Endothelial cell (in vitro differentiated cells): ENCODE results near the gene ERRFI1. TPM values are rescaled to one million over a fixed set of nuclear protein-coding genes. Genes with fewer than 3 reads are reported as not detected.

Experiments
- DNase-seq: peaks from one replicate; pipeline ENCODE4 v3.0.0; 2021; ENCODE audit warnings: low spot score
- H3K27ac Mint-ChIP-seq: one replicate; pipeline ENCODE4 v1.8.0; 2021; ENCODE audit warnings: mixed read lengths, inconsistent platforms; ENCODE audit not compliant: unreplicated experiment
- H3K27me3 Mint-ChIP-seq: one replicate; pipeline ENCODE4 v1.8.0; 2021; ENCODE audit warnings: mild to moderate bottlenecking, moderate library complexity, mixed read lengths, inconsistent platforms; ENCODE audit not compliant: unreplicated experiment
- H3K36me3 Mint-ChIP-seq: one replicate; pipeline ENCODE4 v1.8.0; 2021; ENCODE audit warnings: mild to moderate bottlenecking, low read depth, mixed read lengths, inconsistent platforms; ENCODE audit not compliant: unreplicated experiment
- H3K4me1 Mint-ChIP-seq: one replicate; pipeline ENCODE4 v1.8.0; 2021; ENCODE audit warnings: mild to moderate bottlenecking, mixed read lengths, inconsistent platforms; ENCODE audit not compliant: unreplicated experiment
- H3K4me3 Mint-ChIP-seq: one replicate; pipeline ENCODE4 v1.8.0; 2021; ENCODE audit warnings: mild to moderate bottlenecking, mixed read lengths, inconsistent platforms; ENCODE audit not compliant: unreplicated experiment
- H3K9me3 Mint-ChIP-seq: one replicate; pipeline ENCODE4 v1.8.0; 2021; ENCODE audit warnings: mixed read lengths, inconsistent platforms; ENCODE audit not compliant: unreplicated experiment
- total RNA-seq: library from RNA; stranded (reverse); fragmentation: NEBNext Ultra II Directional; extraction: Animal tissue kit (Norgen Biotek cat#: 25700); gene quantifications from one replicate; pipeline ENCODE4 v1.2.1, GENCODE V29; 2021; ENCODE audit not compliant: unreplicated experiment
- TF ChIP-seq, protein P1 (sequence below): fragments of 200-600 bp; sonication (generic); IDR thresholded peaks from one replicate; pipeline ENCODE4 v1.5.0; 2021; ENCODE audit warnings: antibody characterized with exemption; ENCODE audit not compliant: unreplicated experiment

The ERRFI1 gene
- total RNA-seq, 1 donor from 2014 or later = 16.5 TPM

GRCh38 chr1:8022395-8023286 lies 3.5 kb downstream of the ERRFI1 start:
- no peaks in the 10 kb centered on the region for H3K9me3 Mint-ChIP-seq
- TF ChIP-seq, protein P1, sequence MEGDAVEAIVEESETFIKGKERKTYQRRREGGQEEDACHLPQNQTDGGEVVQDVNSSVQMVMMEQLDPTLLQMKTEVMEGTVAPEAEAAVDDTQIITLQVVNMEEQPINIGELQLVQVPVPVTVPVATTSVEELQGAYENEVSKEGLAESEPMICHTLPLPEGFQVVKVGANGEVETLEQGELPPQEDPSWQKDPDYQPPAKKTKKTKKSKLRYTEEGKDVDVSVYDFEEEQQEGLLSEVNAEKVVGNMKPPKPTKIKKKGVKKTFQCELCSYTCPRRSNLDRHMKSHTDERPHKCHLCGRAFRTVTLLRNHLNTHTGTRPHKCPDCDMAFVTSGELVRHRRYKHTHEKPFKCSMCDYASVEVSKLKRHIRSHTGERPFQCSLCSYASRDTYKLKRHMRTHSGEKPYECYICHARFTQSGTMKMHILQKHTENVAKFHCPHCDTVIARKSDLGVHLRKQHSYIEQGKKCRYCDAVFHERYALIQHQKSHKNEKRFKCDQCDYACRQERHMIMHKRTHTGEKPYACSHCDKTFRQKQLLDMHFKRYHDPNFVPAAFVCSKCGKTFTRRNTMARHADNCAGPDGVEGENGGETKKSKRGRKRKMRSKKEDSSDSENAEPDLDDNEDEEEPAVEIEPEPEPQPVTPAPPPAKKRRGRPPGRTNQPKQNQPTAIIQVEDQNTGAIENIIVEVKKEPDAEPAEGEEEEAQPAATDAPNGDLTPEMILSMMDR = no peak
- H3K27ac Mint-ChIP-seq = no peak overlapping the region
- peaks cover 62% of the 10 kb centered on the region for H3K4me1 Mint-ChIP-seq
- no peak overlapping the region for H3K4me3 Mint-ChIP-seq
- peaks cover 6% of the 10 kb centered on the region for H3K27me3 Mint-ChIP-seq
- no peak for DNase-seq
- H3K36me3 Mint-ChIP-seq = peaks cover 9% of the 10 kb centered on the region

DNA sequence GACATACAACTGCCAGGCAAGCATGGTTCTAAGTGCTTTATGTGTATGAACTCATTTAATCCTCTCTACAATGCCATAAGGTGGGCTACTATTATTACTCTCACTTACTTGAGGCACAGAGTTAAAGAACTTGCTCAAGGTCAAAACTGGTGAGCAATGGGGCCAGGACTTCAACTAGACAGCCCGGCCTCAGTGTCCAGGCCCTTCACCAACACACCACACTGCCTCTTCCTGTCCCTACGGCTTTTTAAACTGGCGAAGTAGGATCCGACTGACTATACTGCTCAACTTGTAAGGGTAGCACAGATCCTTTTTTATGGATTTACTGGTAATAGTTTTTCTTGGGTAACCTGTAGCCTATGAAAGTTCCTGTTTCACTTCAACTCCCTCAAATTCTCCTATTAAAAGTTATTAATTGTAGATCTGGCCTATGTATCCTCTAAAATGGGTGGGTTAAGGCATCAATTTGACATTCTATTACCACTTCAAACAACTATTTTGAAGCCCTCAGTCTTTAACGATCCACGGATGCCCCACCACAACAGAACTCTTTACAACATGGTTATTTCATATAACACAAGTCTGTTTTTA lies 4.3 kb downstream of the ERRFI1 start:
- H3K27ac Mint-ChIP-seq = peak overlapping the region; percentile 39
- H3K4me3 Mint-ChIP-seq = no peak overlapping the region
- TF ChIP-seq, protein P1 = no peak
- no peak for DNase-seq
- peaks cover 4% of the 10 kb centered on the region for H3K27me3 Mint-ChIP-seq
- H3K36me3 Mint-ChIP-seq = peaks cover 7% of the 10 kb centered on the region
- peaks cover 59% of the 10 kb centered on the region for H3K4me1 Mint-ChIP-seq
- H3K9me3 Mint-ChIP-seq = no peaks in the 10 kb centered on the region

DNA sequence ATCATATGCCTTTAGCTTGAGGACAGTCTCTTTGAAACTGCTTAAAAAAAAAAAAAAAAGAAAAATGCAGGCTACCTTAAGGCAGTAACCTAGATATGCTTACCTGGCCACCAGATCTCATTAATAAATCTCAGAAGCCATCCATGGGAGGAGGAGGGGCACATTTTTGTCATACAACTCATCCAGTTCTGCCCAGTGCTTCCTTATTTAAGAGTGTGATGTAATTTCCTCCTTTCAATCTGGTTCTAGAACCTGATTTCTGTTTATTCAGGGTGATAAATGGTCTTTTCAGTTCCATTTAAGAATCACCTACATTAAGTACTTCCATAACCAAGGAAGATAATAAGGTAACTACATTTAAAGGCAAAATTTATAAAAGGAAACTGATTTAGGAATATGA lies 6.1 kb downstream of the ERRFI1 start:
- Mint-ChIP-seq H3K4me3 (no peak overlapping the region), H3K36me3 (peaks cover under 1% of the 10 kb centered on the region), H3K27me3 (peaks cover under 1% of the 10 kb centered on the region), H3K27ac (peak overlapping the region; percentile 22), H3K9me3 (no peaks in the 10 kb centered on the region), H3K4me1 (peaks cover 58% of the 10 kb centered on the region)
- TF ChIP-seq, protein P1 = no peak
- DNase-seq = no peak

DNA sequence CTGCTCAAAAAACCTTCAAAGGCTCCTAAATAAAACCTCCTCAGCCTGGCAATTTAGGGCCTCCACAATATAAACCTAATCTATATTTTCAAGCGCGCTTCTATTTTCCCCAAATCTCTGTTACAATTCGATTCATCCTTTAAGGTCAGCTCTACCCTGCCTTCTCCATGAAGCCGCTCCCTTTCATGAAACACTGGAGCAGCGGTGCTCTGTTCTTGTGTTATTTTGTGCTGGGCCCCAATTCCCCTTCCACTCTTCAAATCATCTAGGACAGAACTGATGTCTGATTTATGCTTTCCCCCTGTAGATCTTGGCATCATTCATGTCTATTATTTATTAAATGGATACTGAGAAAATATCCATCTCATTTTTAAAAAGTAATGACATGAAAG lies 6.9 kb downstream of the ERRFI1 start:
- TF ChIP-seq, protein P1 = no peak
- Mint-ChIP-seq H3K9me3 (no peaks in the 10 kb centered on the region), H3K4me1 (peaks cover 55% of the 10 kb centered on the region), H3K27me3 (no peaks in the 10 kb centered on the region), H3K4me3 (no peak overlapping the region), H3K27ac (peak overlapping the region; percentile 70), H3K36me3 (no peaks in the 10 kb centered on the region)
- no peak for DNase-seq
